Heart right ventricle (tissue), 16 donors: ENCODE measurements around the gene GNA12. TPM values are rescaled to one million over a fixed set of nuclear protein-coding genes. Genes with fewer than 3 reads are reported as not detected.

Experiments
- ATAC-seq, 8 donors: fragments of 200-7000 bp; cut with Tn5 transposase; one replicate each; pipeline ENCODE4 v1.9.1; 2020; ENCODE audit warnings: mild to moderate bottlenecking in 8 of 8, moderate library complexity in 8 of 8, moderate number of reproducible peaks in 1 of 8
- DNase-seq, 2 donors: peaks; one replicate each; pipeline ENCODE4 v3.0.0-alpha.2; 2020
- H3K27ac ChIP-seq, 10 donors: fragments of 200-600 bp; sonication (generic) in 2 of 10; one replicate each; pipeline versions ENCODE4 v1.5.0 to v1.8.0; 2020 to 2022; ENCODE audit warnings: mild to moderate bottlenecking in 3 of 10
- H3K27me3 ChIP-seq, 7 donors: fragments of 200-600 bp; one replicate each; pipeline ENCODE4 v1.8.0; 2021 to 2022; ENCODE audit warnings: mild to moderate bottlenecking in 2 of 7
- H3K36me3 ChIP-seq, 9 donors: fragments of 200-600 bp; sonication (generic) in 1 of 9; one replicate each; pipeline versions ENCODE4 v1.5.0 to v1.8.0; 2020 to 2022; ENCODE audit warnings: mild to moderate bottlenecking in 2 of 9
- H3K4me1 ChIP-seq, 9 donors: fragments of 200-600 bp; sonication (generic) in 1 of 9; one replicate each; pipeline versions ENCODE4 v1.5.0 to v1.8.0; 2020 to 2022; ENCODE audit warnings: mild to moderate bottlenecking in 4 of 9
- H3K4me3 ChIP-seq, 10 donors: fragments of 200-600 bp; sonication (generic) in 2 of 10; one replicate each; pipeline versions ENCODE4 v1.5.0 to v1.8.0; 2020 to 2022; ENCODE audit warnings: mild to moderate bottlenecking in 7 of 10, moderate library complexity in 2 of 10
- H3K9me3 ChIP-seq, 11 donors: fragments of 200-600 bp in 10 of 11; sonication (generic) in 2 of 11; one replicate each; pipeline versions ENCODE4 v1.5.0 to v1.8.0; 2013 to 2022; ENCODE audit warnings: mild to moderate bottlenecking in 2 of 11, control low read depth in 1 of 11, moderate library complexity in 1 of 11
- WGBS, 2 donors: extraction: QIAGEN DNeasy Blood & Tissue Kit; methylation state at CpG; one replicate each; pipeline ENCODE4 v1.1.7; 2013; ENCODE audit warnings: inconsistent platforms in 1 of 2; 5-methylcytosine and 5-hydroxymethylcytosine counted together
- intact Hi-C, 10 donors: fragments of 100-400 bp; cut with DNase I; formaldehyde crosslinking; loops; one replicate each; pipeline versions ENCODE4 v1.11.1 to v1.14.2; 2022
- polyA plus RNA-seq, 2 donors: library from polyadenylated mRNA; stranded (reverse); fragments of 200-250 nt; gene quantifications; one replicate each; pipeline ENCODE4 v1.2.3, GENCODE V29; 2013
- total RNA-seq, 10 donors: library from RNA; stranded (reverse); fragmentation: NEBNext Ultra II Directional in 3 of 10; extraction: Animal tissue kit (Norgen Biotek cat#: 25700) in 3 of 10; gene quantifications; one replicate each; pipeline versions ENCODE4 v1.2.1 to v1.2.4, GENCODE V29; 2021 to 2023
- TF ChIP-seq, protein P1 (sequence below), 9 donors: fragments of 200-600 bp; sonication (generic) in 2 of 9; IDR thresholded peaks; one replicate each; pipeline versions ENCODE4 v1.5.0 to v1.8.0; 2021 to 2022; ENCODE audit warnings: antibody characterized with exemption in 9 of 9, mild to moderate bottlenecking in 5 of 9, moderate library complexity in 1 of 9
- donor health status: Arrhythmogenic right ventricular cardiomyopathy.
- donor health status: ischemic (EF 13 %, LVEDD 7.1; RV severe dilation, severe dysfunction).
- donor health status: healthy with polysubstance abuse.
- donor health status: DM: no; HTN: yes; CAD: no.
- donor health status: DM: no; HTN: no; CAD: no.
- donor health status: ischemic (EF 25% LVEDD 6.9; RV normal size, moderate dysfunction).
- donor health status: ischemic (EF 25% LVEDD 5.7; RV mildly dilated, moderate dysfunction).
- donor health status: healthy.
- donor health status: DM: yes; HTN: yes; CAD: no.
- donor health status: Ischemic cardiomyopathy.
- donor health status: ischemic (EF 35%, LVEDD 5.7; RV mildly dilated, moderate dysfunction).
- donor health status: nonischemic (EF 11% LVEDD 7.7; RV severe dilation, severe dysfunction).
- donor health status: DM: yes; HTN: yes; CAD: no.
- donor health status: PGD.
- donor health status: ischemic (EF 29% LVEDD 5.4; RV normal size, mild dysfunction).
- donor health status: nonischemic (EF 23%, LVEDD 6.1; RV moderate dilation, normal function).

The GNA12 gene
- total and polyA plus RNA-seq, 12 donors = 6.4 to 46.4 (median 33.9) TPM

GRCh38 chr7:2757361-2757903 lies 86.7 kb downstream of the GNA12 start:
- DNase-seq = peak; percentile 50 to 54
- ATAC-seq = peak in 2 of 8 donors; percentile 8

DNA sequence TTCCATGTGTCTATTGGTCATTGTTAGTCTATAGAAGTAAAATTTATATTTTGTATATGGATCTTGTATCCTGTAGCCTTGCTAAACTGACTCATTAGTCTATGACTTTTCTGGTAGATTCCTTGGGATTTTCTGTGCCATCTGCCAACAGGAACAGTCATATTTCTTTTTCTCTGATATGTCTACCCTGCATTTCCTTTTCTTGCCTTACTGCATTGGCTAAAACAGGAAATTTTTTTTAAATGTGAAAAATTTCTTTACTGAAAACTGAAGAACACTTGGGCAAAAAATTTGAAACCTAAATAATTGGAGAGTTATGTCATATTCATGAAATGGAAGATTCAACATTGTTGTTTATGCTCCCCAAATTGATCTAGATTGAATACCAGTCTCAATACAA lies 88.6 kb downstream of the GNA12 start:
- H3K27ac ChIP-seq = no peak overlapping the region
- DNase-seq (no peak), ATAC-seq (no peak)
- no peaks in the 10 kb centered on the region for H3K27me3 ChIP-seq
- peaks cover 0 to 3% (median 0%) of the 10 kb centered on the region in 11 donors for H3K9me3 ChIP-seq
- TF ChIP-seq, protein P1, sequence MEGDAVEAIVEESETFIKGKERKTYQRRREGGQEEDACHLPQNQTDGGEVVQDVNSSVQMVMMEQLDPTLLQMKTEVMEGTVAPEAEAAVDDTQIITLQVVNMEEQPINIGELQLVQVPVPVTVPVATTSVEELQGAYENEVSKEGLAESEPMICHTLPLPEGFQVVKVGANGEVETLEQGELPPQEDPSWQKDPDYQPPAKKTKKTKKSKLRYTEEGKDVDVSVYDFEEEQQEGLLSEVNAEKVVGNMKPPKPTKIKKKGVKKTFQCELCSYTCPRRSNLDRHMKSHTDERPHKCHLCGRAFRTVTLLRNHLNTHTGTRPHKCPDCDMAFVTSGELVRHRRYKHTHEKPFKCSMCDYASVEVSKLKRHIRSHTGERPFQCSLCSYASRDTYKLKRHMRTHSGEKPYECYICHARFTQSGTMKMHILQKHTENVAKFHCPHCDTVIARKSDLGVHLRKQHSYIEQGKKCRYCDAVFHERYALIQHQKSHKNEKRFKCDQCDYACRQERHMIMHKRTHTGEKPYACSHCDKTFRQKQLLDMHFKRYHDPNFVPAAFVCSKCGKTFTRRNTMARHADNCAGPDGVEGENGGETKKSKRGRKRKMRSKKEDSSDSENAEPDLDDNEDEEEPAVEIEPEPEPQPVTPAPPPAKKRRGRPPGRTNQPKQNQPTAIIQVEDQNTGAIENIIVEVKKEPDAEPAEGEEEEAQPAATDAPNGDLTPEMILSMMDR (IDR thresholded peaks at IDR 0.05) = no peak
- H3K4me1 ChIP-seq = peaks cover 20 to 52% (median 40%) of the 10 kb centered on the region in 9 donors
- H3K4me3 ChIP-seq = no peak overlapping the region
- peaks cover 0 to 3% (median 0%) of the 10 kb centered on the region in 9 donors for H3K36me3 ChIP-seq
- intact Hi-C loops = no loop called here

More at GRCh38 chr7:2757361-2757903, 86.7 kb downstream of the GNA12 start:
- Histone ChIP-seq H3K9me3 (peaks cover 0 to 3% (median 0%) of the 10 kb centered on the region in 11 donors), H3K4me1 (peaks cover 20 to 64% (median 53%) of the 10 kb centered on the region in 9 donors), H3K4me3 (peak overlapping the region in 1 of 10 donors; percentile 8), H3K27ac (peak overlapping the region in 9 of 10 donors; percentile 36 to 99 (median 87)), H3K27me3 (no peaks in the 10 kb centered on the region), H3K36me3 (peaks cover 0 to 3% (median 0%) of the 10 kb centered on the region in 9 donors)
- TF ChIP-seq, protein P1 (IDR thresholded peaks at IDR 0.05) = no peak
- intact Hi-C loops = no loop called here
- WGBS, 2 donors = 50 to 53% methylated on average over 11 of the region's 11 CpGs

DNA sequence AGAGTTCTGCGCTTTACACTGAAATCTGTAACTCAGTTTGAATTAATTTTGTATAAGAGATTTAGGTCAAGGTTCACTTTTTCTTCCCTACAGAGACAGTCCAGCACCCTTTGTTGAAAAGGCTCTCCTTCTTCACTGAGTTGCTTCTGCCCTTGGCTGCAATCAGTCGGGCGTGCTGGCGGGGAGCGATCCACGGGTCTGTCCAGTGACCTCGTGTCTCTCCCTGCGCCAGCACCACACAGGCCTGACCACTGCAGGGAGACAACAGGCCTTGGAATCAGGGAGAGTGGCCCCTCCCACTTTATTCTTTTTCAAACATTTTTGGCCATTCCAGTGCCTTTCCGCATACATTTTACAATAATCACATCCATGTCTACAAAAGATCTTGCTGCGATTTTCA lies 89.2 kb downstream of the GNA12 start:
- no peak for DNase-seq
- intact Hi-C loops = no loop called here
- Histone ChIP-seq H3K4me1 (peaks cover 15 to 46% (median 34%) of the 10 kb centered on the region in 9 donors), H3K36me3 (peaks cover 0 to 3% (median 0%) of the 10 kb centered on the region in 9 donors), H3K27ac (no peak overlapping the region), H3K4me3 (no peak overlapping the region), H3K27me3 (no peaks in the 10 kb centered on the region), H3K9me3 (peaks cover 0 to 3% (median 0%) of the 10 kb centered on the region in 11 donors)
- WGBS, 2 donors = 94 to 96% methylated on average over 10 of the region's 10 CpGs
- ATAC-seq = no peak
- TF ChIP-seq, protein P1 (IDR thresholded peaks at IDR 0.05) = no peak

DNA sequence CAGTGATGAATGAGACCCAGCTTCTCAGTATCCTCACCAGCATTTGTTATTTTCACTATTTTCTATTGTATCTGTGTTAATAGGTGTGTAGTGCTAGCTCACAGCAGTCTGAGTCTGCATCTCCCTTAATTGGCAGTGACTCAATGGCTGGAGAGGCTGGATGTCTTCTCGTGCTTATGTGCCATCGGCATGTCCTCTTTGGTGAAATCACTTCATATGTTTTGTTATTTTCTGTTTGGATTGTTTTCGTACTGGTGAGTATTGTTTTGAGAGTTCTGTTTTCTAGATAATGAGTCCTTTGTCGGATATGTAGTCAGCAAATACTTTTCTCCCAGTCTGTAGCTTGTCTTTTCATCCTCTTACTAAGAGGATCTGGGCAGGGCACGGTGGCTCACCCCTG lies 90.0 kb downstream of the GNA12 start:
- intact Hi-C loops = no loop called here
- Histone ChIP-seq H3K4me3 (no peak overlapping the region), H3K9me3 (peaks cover 0 to 3% (median 0%) of the 10 kb centered on the region in 11 donors), H3K36me3 (peaks cover 0 to 3% (median 0%) of the 10 kb centered on the region in 9 donors), H3K27me3 (no peaks in the 10 kb centered on the region), H3K4me1 (peaks cover 9 to 41% (median 25%) of the 10 kb centered on the region in 9 donors), H3K27ac (no peak overlapping the region)
- TF ChIP-seq, protein P1 (IDR thresholded peaks at IDR 0.05) = no peak
- ATAC-seq (no peak), DNase-seq (no peak)
- WGBS, 2 donors = 86 to 90% methylated on average over 5 of the region's 5 CpGs
